ENCODE measurements around the gene PDE4D. TPM values are rescaled to one million over a fixed set of nuclear protein-coding genes. Genes with fewer than 3 reads are reported as not detected.
"Not testable (repeated sequence)": the region's sequence is repeated elsewhere in the genome, so short reads cannot be mapped to it uniquely, and the experiment has no call there.

PDE4D gene
- total RNA-seq, 1 experiment from 2014 or later, result 6.5 TPM

GRCh38 chr5:59753599-59753998, 139.9 kb downstream of the PDE4D start:
- Histone ChIP-seq H3K27me3 (replicated peaks; ENCODE audit: insufficient read depth, low read depth, low read length, poor library complexity) (no peaks in the 10 kb centered on the region), H3K27ac (ENCODE audit: low read depth, low read length, poor library complexity, severe bottlenecking) (no peak overlapping the region), H3K4me3 (ENCODE audit: low read depth, low read length, poor library complexity, severe bottlenecking) (no peak overlapping the region), H3K36me3 (ENCODE audit: insufficient read depth, low read length, poor library complexity, severe bottlenecking) (no peaks in the 10 kb centered on the region), H3K9me3 (ENCODE audit: low read depth, low read length, poor library complexity, severe bottlenecking) (no peaks in the 10 kb centered on the region), H3K4me1 (ENCODE audit: insufficient read depth, low read length, poor library complexity, severe bottlenecking) (peaks cover 5% of the 10 kb centered on the region)
- POLR2A ChIA-PET (ENCODE audit: low non-redundant PET), result no interaction called here
- BruUV-seq (replicated peaks), result no TSS peak
- no peak for DNase-seq (ENCODE audit: low spot score)
- TF ChIP-seq, protein P1, sequence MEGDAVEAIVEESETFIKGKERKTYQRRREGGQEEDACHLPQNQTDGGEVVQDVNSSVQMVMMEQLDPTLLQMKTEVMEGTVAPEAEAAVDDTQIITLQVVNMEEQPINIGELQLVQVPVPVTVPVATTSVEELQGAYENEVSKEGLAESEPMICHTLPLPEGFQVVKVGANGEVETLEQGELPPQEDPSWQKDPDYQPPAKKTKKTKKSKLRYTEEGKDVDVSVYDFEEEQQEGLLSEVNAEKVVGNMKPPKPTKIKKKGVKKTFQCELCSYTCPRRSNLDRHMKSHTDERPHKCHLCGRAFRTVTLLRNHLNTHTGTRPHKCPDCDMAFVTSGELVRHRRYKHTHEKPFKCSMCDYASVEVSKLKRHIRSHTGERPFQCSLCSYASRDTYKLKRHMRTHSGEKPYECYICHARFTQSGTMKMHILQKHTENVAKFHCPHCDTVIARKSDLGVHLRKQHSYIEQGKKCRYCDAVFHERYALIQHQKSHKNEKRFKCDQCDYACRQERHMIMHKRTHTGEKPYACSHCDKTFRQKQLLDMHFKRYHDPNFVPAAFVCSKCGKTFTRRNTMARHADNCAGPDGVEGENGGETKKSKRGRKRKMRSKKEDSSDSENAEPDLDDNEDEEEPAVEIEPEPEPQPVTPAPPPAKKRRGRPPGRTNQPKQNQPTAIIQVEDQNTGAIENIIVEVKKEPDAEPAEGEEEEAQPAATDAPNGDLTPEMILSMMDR (conservative IDR thresholded peaks at IDR 0.05; ENCODE audit: low read depth, low read length), result no peak
- TF ChIP-seq EZH2 (IDR thresholded peaks at IDR 0.05; ENCODE audit: borderline replicate concordance, low read depth, low read length, poor library complexity, severe bottlenecking), result no peak
- intact Hi-C loops (cut with micrococcal nuclease; ENCODE audit: unreplicated experiment), result no loop called here
- CTCF ChIA-PET, result no interaction called here

- POLR2A ChIA-PET (ENCODE audit: low non-redundant PET), result no interaction called here
- no peak for TF ChIP-seq EZH2 (IDR thresholded peaks at IDR 0.05; ENCODE audit: borderline replicate concordance, low read depth, low read length, poor library complexity, severe bottlenecking)
- TF ChIP-seq, protein P1 (conservative IDR thresholded peaks at IDR 0.05; ENCODE audit: low read depth, low read length), result no peak
- Histone ChIP-seq H3K27me3 (replicated peaks; ENCODE audit: insufficient read depth, low read depth, low read length, poor library complexity) (no peaks in the 10 kb centered on the region), H3K4me1 (ENCODE audit: insufficient read depth, low read length, poor library complexity, severe bottlenecking) (peaks cover 5% of the 10 kb centered on the region), H3K4me3 (ENCODE audit: low read depth, low read length, poor library complexity, severe bottlenecking) (no peak overlapping the region), H3K9me3 (ENCODE audit: low read depth, low read length, poor library complexity, severe bottlenecking) (no peaks in the 10 kb centered on the region), H3K27ac (ENCODE audit: low read depth, low read length, poor library complexity, severe bottlenecking) (no peak overlapping the region), H3K36me3 (ENCODE audit: insufficient read depth, low read length, poor library complexity, severe bottlenecking) (no peaks in the 10 kb centered on the region)
- intact Hi-C loops (cut with micrococcal nuclease; ENCODE audit: unreplicated experiment), result no loop called here
- no TSS peak for BruUV-seq (replicated peaks)
- CTCF ChIA-PET, result no interaction called here
- no peak for DNase-seq (ENCODE audit: low spot score)
These were observed 143.6 kb downstream of the PDE4D start for GRCh38 chr5:59749782-59750520.

- H3K4me3 ChIP-seq (ENCODE audit: low read depth, low read length, poor library complexity, severe bottlenecking); H3K9me3 ChIP-seq (ENCODE audit: low read depth, low read length, poor library complexity, severe bottlenecking); CTCF ChIA-PET; intact Hi-C loops (cut with micrococcal nuclease; ENCODE audit: unreplicated experiment); H3K4me1 ChIP-seq (ENCODE audit: insufficient read depth, low read length, poor library complexity, severe bottlenecking); H3K27me3 ChIP-seq (replicated peaks; ENCODE audit: insufficient read depth, low read depth, low read length, poor library complexity); BruUV-seq (replicated peaks); H3K27ac ChIP-seq (ENCODE audit: low read depth, low read length, poor library complexity, severe bottlenecking); DNase-seq (ENCODE audit: low spot score); POLR2A ChIA-PET (ENCODE audit: low non-redundant PET); H3K36me3 ChIP-seq (ENCODE audit: insufficient read depth, low read length, poor library complexity, severe bottlenecking): not testable (repeated sequence)
These were observed 145.4 kb downstream of the PDE4D start for GRCh38 chr5:59748036-59748663.
